Measurements from ENCODE around the gene CFAP20. TPM values are rescaled to one million over a fixed set of nuclear protein-coding genes. Genes with fewer than 3 reads are reported as not detected.

The CFAP20 gene
- total and polyA plus RNA-seq, 5 donors: 30.4 to 36.2 (median 36.0) TPM

- Histone ChIP-seq H3K9me3 (ENCODE audit: control insufficient read depth, low read length) (no peaks in the 10 kb centered on the region), H3K4me3 (ENCODE audit: low read length) (no peak overlapping the region), H3K27ac (ENCODE audit: low read length) (no peak overlapping the region), H3K4me1 (ENCODE audit: control insufficient read depth, insufficient read depth, low read length) (peaks cover 3% of the 10 kb centered on the region), H3K27me3 (ENCODE audit: control insufficient read depth, insufficient read depth) (no peaks in the 10 kb centered on the region)
- intact Hi-C loops (cut with DNase I): loop anchor here in 1 of 4 donors (5.0 kb wide), 1 partner anchor 78 kb away; no protein-coding TSS in a partner anchor
- ATAC-seq: peak; percentile 41 to 47
- peak in 2 of 3 donors; percentile 61 to 64 for DNase-seq
- WGBS: 22% methylated on average over 12 of the region's 12 CpGs
Observed at GRCh38 chr16:58110571-58111301, 18.4 kb downstream of the CFAP20 start.

GRCh38 chr16:58109881-58110280, 19.3 kb downstream of the CFAP20 start:
- intact Hi-C loops (cut with DNase I): loop anchor here in 1 of 4 donors (5.0 kb wide), 1 partner anchor 78 kb away; no protein-coding TSS in a partner anchor
- H3K4me1 ChIP-seq (ENCODE audit: control insufficient read depth, insufficient read depth, low read length): peaks cover 3% of the 10 kb centered on the region
- H3K9me3 ChIP-seq (ENCODE audit: control insufficient read depth, low read length): no peaks in the 10 kb centered on the region
- no peak overlapping the region for H3K4me3 ChIP-seq (ENCODE audit: low read length)
- no peaks in the 10 kb centered on the region for H3K27me3 ChIP-seq (ENCODE audit: control insufficient read depth, insufficient read depth)
- no peak for ATAC-seq
- WGBS: 81% methylated on average over 2 of the region's 2 CpGs
- DNase-seq: no peak
- no peak overlapping the region for H3K27ac ChIP-seq (ENCODE audit: low read length)

GRCh38 chr16:58109330-58109729, 19.9 kb downstream of the CFAP20 start:
- Histone ChIP-seq H3K9me3 (ENCODE audit: control insufficient read depth, low read length) (no peaks in the 10 kb centered on the region), H3K27ac (ENCODE audit: low read length) (no peak overlapping the region), H3K4me3 (ENCODE audit: low read length) (no peak overlapping the region), H3K4me1 (ENCODE audit: control insufficient read depth, insufficient read depth, low read length) (peaks cover 3% of the 10 kb centered on the region), H3K27me3 (ENCODE audit: control insufficient read depth, insufficient read depth) (no peaks in the 10 kb centered on the region)
- DNase-seq: no peak
- intact Hi-C loops (cut with DNase I): no loop called here
- ATAC-seq: no peak
- WGBS: 79% methylated on average over 8 of the region's 8 CpGs

GRCh38 chr16:58107709-58108108, 21.5 kb downstream of the CFAP20 start:
- peaks cover 3% of the 10 kb centered on the region for H3K4me1 ChIP-seq (ENCODE audit: control insufficient read depth, insufficient read depth, low read length)
- ATAC-seq: no peak
- no peaks in the 10 kb centered on the region for H3K9me3 ChIP-seq (ENCODE audit: control insufficient read depth, low read length)
- no peak for DNase-seq
- WGBS: 82% methylated on average over 2 of the region's 2 CpGs
- intact Hi-C loops (cut with DNase I): no loop called here
- H3K4me3 ChIP-seq (ENCODE audit: low read length): no peak overlapping the region
- H3K27me3 ChIP-seq (ENCODE audit: control insufficient read depth, insufficient read depth): no peaks in the 10 kb centered on the region
- no peak overlapping the region for H3K27ac ChIP-seq (ENCODE audit: low read length)

- ATAC-seq: no peak
- Histone ChIP-seq H3K27me3 (ENCODE audit: control insufficient read depth, insufficient read depth) (no peaks in the 10 kb centered on the region), H3K27ac (ENCODE audit: low read length) (no peak overlapping the region), H3K4me3 (ENCODE audit: low read length) (no peak overlapping the region), H3K9me3 (ENCODE audit: control insufficient read depth, low read length) (no peaks in the 10 kb centered on the region), H3K4me1 (ENCODE audit: control insufficient read depth, insufficient read depth, low read length) (peaks cover 3% of the 10 kb centered on the region)
- WGBS: 68% methylated on average over 2 of the region's 2 CpGs
- intact Hi-C loops (cut with DNase I): no loop called here
- DNase-seq: no peak
Observed at GRCh38 chr16:58107228-58107627, 22.0 kb downstream of the CFAP20 start.

- WGBS: 5% methylated on average over 1 of the region's 1 CpG
- DNase-seq (no peak), ATAC-seq (peak in 1 of 2 donors; percentile 22)
- Histone ChIP-seq H3K9me3 (ENCODE audit: control insufficient read depth, low read length) (no peaks in the 10 kb centered on the region), H3K27ac (ENCODE audit: low read length) (no peak overlapping the region), H3K27me3 (ENCODE audit: control insufficient read depth, insufficient read depth) (no peaks in the 10 kb centered on the region), H3K4me3 (ENCODE audit: low read length) (no peak overlapping the region), H3K4me1 (ENCODE audit: control insufficient read depth, insufficient read depth, low read length) (no peaks in the 10 kb centered on the region)
- intact Hi-C loops (cut with DNase I): no loop called here
Observed at GRCh38 chr16:58105631-58106030, 23.6 kb downstream of the CFAP20 start.

GRCh38 chr16:58102665-58103392, 26.4 kb downstream of the CFAP20 start:
- Histone ChIP-seq H3K27ac (ENCODE audit: low read length) (peak overlapping the region; percentile 92), H3K4me1 (ENCODE audit: control insufficient read depth, insufficient read depth, low read length) (no peaks in the 10 kb centered on the region), H3K9me3 (ENCODE audit: control insufficient read depth, low read length) (no peaks in the 10 kb centered on the region), H3K4me3 (ENCODE audit: low read length) (no peak overlapping the region), H3K27me3 (ENCODE audit: control insufficient read depth, insufficient read depth) (no peaks in the 10 kb centered on the region)
- intact Hi-C loops (cut with DNase I): no loop called here
- 54% methylated on average over 15 of the region's 15 CpGs for WGBS
- peak; percentile 89 to 92 for ATAC-seq
- DNase-seq: peak; percentile 39 to 70 (median 63)

GRCh38 chr16:58099956-58100300, 29.3 kb downstream of the CFAP20 start:
- no peak for DNase-seq
- H3K9me3 ChIP-seq (ENCODE audit: control insufficient read depth, low read length): no peaks in the 10 kb centered on the region
- ATAC-seq: no peak
- H3K4me1 ChIP-seq (ENCODE audit: control insufficient read depth, insufficient read depth, low read length): no peaks in the 10 kb centered on the region
- no peaks in the 10 kb centered on the region for H3K27me3 ChIP-seq (ENCODE audit: control insufficient read depth, insufficient read depth)
- H3K4me3 ChIP-seq (ENCODE audit: low read length): no peak overlapping the region
- intact Hi-C loops (cut with DNase I): no loop called here
- WGBS: 76% methylated on average over 6 of the region's 6 CpGs
- no peak overlapping the region for H3K27ac ChIP-seq (ENCODE audit: low read length)

GRCh38 chr16:58099097-58099955, 29.9 kb downstream of the CFAP20 start:
- DNase-seq: no peak
- no peak overlapping the region for H3K4me3 ChIP-seq (ENCODE audit: low read length)
- H3K9me3 ChIP-seq (ENCODE audit: control insufficient read depth, low read length): no peaks in the 10 kb centered on the region
- intact Hi-C loops (cut with DNase I): no loop called here
- no peaks in the 10 kb centered on the region for H3K27me3 ChIP-seq (ENCODE audit: control insufficient read depth, insufficient read depth)
- ATAC-seq: no peak
- 88% methylated on average over 12 of the region's 12 CpGs for WGBS
- H3K4me1 ChIP-seq (ENCODE audit: control insufficient read depth, insufficient read depth, low read length): no peaks in the 10 kb centered on the region
- no peak overlapping the region for H3K27ac ChIP-seq (ENCODE audit: low read length)

- no peak for ATAC-seq
- 78% methylated on average over 12 of the region's 12 CpGs for WGBS
- H3K4me1 ChIP-seq (ENCODE audit: control insufficient read depth, insufficient read depth, low read length): no peaks in the 10 kb centered on the region
- H3K4me3 ChIP-seq (ENCODE audit: low read length): no peak overlapping the region
- H3K27ac ChIP-seq (ENCODE audit: low read length): no peak overlapping the region
- no peaks in the 10 kb centered on the region for H3K9me3 ChIP-seq (ENCODE audit: control insufficient read depth, low read length)
- intact Hi-C loops (cut with DNase I): no loop called here
- no peak for DNase-seq
- H3K27me3 ChIP-seq (ENCODE audit: control insufficient read depth, insufficient read depth): no peaks in the 10 kb centered on the region
Observed at GRCh38 chr16:58098207-58099096, 30.7 kb downstream of the CFAP20 start.

All from right cardiac atrium (tissue), 5 donors.